Measurements from ENCODE around the gene TTLL5.
"Not testable (repeated sequence)": the region's sequence is repeated elsewhere in the genome, so short reads cannot be mapped to it uniquely, and the experiment has no call there.

Gene TTLL5

GRCh38 chr14:75835156-75835725, 174.2 kb downstream of the TTLL5 start:
- no peak for DNase-seq (ENCODE audit: low read depth in 2 of 2)

DNA sequence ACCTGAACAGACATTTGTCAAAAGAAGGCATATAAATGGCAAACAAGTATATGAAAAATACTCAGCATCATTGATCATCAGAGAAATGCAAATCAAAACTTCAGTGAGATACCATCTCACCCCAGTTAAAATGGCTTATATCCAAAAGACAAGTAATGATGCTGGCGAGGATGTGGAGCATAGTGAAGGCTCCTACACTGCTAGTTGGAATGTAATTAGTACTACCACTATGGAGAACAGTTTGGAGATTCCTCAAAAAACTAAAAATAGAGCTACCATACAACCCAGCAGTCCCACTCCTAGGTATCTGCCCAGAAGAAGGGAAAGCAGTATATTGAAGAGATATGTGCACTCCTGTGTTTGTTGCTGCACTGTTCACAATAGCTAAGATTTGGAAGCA, 174.7 kb downstream of the TTLL5 start:
- no peak for DNase-seq (ENCODE audit: low read depth in 2 of 2)

DNA sequence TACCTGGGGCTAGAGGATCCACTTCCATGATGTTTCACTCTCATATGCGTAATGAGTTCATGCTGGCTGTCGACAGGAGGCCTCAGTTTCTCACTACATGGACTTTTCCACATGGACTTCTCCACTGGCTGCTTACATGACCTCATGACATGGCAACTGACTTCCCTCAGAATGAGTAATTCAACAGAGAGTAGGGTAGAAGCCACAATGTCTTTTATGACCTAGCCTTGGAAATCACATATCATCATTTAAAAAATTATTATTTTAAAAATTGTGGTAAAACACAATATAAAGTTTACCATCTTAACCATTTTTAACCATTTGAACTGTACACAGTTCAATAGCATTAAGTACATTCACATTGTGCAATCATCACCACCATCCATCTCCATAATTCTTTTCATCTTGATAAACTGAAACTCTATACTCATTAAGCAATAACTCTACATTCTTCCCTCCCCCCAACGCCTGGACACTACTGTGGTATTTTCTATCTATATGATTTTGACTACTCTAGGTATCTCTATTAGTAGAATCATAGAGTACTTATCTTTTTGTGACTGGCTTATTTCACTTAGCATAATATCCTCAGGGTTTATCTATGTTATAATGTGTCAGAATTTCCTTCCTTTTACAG, 176.2 kb downstream of the TTLL5 start:
- no peak for DNase-seq (ENCODE audit: low read depth in 2 of 2)

- no peak for DNase-seq (ENCODE audit: low read depth in 2 of 2)
These were observed 179.9 kb downstream of the TTLL5 start for GRCh38 chr14:75840911-75841310.

DNA sequence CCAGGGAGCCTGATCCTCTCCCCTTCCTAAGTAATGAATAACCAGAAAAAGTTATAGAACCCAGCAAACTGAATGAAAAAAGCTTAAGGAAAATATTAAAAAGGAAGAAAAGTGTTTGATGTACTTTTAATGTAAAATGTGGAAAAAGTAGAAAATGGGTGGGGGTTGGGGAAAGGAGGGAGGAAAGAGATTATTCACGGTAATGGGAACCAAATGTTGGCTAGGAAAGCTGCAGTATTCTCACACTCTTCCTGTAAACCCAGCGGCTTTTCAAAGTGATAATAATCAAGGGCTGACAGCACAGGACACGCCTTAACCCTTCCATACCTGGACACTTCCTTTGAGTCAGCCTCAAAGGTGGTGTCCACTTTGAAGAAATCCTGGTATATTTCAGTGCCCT, 181.5 kb downstream of the TTLL5 start:
- DNase-seq (ENCODE audit: low read depth in 2 of 2) = no peak

GRCh38 chr14:75844486-75844885, 183.4 kb downstream of the TTLL5 start:
- no peak for DNase-seq (ENCODE audit: low read depth in 2 of 2)

DNA sequence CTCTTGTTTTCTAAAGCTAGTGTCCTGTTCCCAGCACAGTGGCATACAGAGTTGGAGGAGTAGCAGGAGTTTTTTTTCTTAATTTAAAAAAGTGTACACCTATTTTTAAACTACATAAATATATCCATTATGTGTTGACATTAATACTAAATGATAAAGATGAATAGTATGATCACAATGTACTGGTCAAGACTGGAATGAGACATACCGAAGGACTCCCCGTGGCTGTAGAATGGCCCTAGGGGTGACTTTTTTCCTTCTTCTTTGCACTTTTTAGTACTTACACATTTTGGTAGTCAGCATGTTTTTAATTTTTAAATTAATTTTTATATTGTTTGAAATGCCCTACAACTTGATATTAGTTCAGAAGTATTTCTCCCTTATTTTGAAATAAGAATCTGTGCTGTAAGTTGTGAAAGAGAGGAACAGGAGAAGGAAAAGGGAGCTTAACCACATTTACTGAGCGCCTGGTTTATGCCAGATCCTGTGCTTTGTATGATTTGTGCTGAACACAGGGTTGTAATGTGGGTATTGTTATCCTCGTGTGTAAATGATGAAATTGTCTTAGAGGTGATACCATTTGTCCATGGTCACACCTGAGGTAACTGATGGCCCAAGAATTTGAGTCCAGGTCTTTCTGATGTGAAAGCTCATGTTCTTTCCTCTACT, 184.2 kb downstream of the TTLL5 start:
- DNase-seq (ENCODE audit: low read depth in 2 of 2) = no peak

- not testable (repeated sequence) for DNase-seq (ENCODE audit: low read depth in 2 of 2)
These were observed 185.6 kb downstream of the TTLL5 start for GRCh38 chr14:75846694-75847093.

- no peak for DNase-seq (ENCODE audit: low read depth in 2 of 2)
These were observed 186.5 kb downstream of the TTLL5 start for GRCh38 chr14:75847584-75847983.

DNA sequence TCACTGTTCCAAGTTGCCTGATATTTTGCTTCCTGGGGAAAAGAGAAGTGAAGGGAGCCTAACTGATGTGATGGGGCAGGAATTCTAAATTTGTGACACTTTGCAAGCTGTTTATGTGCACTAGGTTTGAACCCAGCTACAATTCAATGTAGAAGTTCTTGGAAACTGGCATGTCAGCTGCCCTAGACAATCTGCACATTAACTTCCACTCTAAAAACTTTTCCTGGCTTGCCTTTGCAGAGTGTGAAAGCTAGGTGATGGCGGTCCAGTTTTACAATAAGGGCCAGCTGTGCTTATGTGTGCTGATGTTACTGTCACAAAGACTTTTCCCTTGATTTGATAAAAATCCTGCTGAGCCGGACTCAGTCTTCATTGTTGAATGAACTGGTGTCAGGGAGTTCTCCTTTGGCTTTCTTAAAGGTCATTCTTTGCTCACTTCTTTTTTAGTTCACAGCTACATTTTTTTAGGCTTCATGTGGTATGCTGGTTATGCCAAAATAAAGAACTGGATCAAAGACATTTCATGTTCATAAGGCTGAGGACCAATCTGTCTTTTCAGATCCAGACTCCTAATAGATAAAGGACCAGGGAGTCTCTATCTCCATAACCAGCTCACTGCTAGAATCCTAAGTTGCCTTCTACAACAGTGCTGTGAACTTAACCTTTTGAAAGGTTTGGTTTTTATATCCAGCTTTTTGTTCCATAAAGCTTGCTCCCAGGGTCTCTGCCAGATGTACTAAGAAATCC, 187.3 kb downstream of the TTLL5 start:
- no peak for DNase-seq (ENCODE audit: low read depth in 2 of 2)

DNA sequence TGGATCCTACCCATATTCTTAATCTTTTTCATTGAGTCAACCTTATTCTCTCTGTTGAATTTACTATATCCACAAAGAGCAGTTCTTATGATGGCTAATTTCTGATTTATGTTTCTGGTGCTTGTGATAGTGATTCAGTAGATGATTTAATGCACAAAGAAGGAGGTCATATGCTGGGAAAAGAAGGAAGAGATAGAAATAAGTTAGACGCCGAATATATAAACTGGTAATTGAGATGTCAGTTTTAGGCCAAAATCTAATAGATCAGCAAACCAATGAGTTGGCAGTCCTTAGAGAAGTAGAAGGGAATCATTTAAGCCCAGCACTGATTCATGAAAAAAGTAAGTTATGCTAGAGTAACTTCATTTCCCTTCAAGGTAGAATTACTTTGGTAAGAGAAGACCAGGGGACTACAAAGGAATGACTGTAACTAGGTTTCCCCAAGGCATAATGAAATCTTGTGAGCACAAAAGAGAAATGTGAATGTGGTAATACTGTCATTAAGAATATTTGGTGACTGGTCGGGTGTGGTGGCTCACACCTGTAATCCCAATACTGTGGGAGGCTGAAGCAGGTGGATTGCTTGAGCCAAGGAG, 188.4 kb downstream of the TTLL5 start:
- DNase-seq (ENCODE audit: low read depth in 2 of 2) = no peak

DNA sequence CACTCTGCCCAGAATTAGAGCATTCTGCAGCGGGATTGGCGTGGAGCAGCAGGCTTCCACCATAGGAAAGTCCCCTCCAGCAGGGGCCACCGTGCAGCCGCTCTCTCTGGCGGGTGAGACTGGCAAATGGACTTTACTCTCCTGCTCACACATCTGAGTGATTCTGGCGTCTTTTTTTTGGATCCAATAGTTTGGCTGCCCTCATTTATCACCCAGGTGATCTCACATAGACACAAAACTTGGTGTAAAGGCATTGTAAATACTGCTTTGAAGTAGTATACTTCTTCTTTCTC, 190.5 kb downstream of the TTLL5 start:
- no peak for DNase-seq (ENCODE audit: low read depth in 2 of 2)

DNA sequence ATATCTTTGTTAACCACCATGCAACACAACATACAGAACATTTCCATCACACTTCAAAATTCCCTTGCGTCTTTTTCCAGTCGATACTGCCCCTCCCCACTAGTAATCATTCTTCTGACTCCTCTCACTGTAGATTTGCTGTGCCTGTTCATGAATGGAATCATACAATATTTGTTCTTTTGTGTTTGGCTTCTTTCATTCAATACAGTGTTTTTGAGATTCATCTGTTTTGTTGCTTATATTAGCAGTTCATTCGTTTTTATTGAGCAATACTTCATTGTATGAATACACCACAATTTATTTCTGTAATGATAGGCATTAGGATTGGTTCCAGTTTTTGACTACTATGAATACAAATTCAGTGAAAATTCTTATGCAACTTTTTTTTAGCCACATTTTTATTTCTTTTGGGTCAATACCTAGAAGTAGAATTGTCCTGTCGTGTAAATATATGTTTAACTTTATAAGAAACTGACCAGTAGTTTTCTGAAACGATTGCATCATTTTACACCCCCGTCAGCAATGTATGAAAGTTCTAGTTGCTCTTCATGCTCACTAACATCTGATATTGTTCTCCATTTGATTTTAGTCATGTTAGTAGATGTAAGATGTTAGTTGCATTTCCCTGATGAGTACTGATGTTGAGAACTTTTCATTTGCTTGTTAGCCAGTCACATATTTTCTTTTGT, 193.2 kb downstream of the TTLL5 start:
- no peak for DNase-seq (ENCODE audit: low read depth in 2 of 2)

GRCh38 chr14:75857199-75857598, 196.2 kb downstream of the TTLL5 start:
- no peak for DNase-seq (ENCODE audit: low read depth in 2 of 2)

- no peak for DNase-seq (ENCODE audit: low read depth in 2 of 2)
These were observed 197.3 kb downstream of the TTLL5 start for GRCh38 chr14:75858362-75858761.

GRCh38 chr14:75859746-75860145, 198.7 kb downstream of the TTLL5 start:
- DNase-seq (ENCODE audit: low read depth in 2 of 2) = no peak

DNA sequence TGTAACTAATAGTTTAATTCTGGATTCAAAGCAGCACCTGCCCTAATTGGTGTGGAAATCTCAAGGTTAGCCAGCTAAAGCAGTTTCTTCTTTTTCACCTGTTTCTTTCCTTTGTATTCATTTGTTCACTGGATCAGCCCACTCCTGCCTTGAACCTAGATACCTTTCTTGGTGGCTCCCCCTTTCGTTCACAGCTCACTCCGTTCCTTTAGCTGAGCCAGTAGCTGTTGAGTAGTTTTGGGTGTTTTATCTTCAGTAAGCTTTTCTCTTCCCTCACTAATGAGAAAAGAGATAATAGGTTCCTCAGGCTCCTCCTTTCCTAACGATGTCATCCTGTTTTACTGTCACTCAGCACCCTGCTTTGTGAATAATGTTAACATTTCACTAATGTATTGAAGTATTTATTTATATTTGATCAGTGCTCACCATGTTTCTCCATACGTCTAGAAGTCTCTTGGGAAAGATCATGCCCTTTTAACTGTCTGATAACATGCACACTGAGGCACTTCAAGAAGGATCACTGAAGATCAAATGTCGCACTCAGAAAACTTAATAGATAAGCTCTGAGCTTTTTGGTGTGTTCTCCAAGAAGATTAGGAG, 199.6 kb downstream of the TTLL5 start:
- no peak for DNase-seq (ENCODE audit: low read depth in 2 of 2)

DNA sequence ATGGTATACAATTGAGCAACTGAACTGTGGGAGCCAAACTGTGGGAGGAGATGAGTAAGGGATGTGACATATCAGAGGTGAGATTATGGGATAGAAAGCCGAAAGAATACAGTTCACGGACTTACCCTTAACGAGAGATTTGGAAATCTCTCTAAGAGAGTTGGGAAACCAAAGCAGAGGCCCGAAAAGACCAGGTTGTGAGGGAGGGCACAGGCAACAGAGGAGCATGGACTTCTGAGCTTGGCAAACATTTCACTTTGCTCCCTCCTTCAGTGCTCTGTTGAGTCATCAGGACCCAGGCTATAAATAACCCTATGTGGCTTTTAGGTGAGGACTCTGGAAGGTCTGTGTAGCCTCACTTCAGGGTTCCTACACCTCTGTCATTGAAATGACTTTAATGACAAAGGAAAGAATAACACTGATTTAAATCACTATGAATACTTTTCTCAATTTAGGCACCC, 200.1 kb downstream of the TTLL5 start:
- DNase-seq (ENCODE audit: low read depth in 2 of 2) = no peak

- no peak for DNase-seq (ENCODE audit: low read depth in 2 of 2)
These were observed 202.2 kb downstream of the TTLL5 start for GRCh38 chr14:75863221-75863620.

DNA sequence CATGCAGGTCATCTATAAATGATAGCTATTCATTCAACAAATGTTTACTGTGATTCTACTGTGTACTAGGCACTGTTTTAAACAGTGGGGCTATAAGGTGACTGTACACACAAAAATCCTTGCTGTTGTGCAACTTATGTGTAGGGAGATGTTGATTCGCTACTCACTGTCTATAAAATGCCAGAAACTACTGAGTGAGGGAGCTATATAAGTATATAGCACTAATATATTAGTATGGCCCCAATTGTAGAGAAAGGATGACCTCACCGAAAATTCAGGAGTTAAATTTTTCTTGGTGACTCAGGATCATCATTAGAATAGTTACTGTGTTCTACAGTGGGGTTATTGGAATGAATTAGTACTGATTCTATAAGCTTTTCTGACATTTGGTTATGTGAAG, 203.3 kb downstream of the TTLL5 start:
- DNase-seq (ENCODE audit: low read depth in 2 of 2) = no peak

- DNase-seq (ENCODE audit: low read depth in 2 of 2) = no peak
These were observed 204.5 kb downstream of the TTLL5 start for GRCh38 chr14:75865531-75865930.

Measured in stimulated activated CD8-positive, alpha-beta memory T cell treated with anti-CD3 and anti-CD28 coated beads, Interleukin-15, amount 100 ng/mL, for 4 hours (primary cell).